IMR-90 (cell line): ENCODE measurements around the gene PFKFB2. TPM values are rescaled to one million over a fixed set of nuclear protein-coding genes. Genes with fewer than 3 reads are reported as not detected.

Experiments
- ATAC-seq: fragments of 200-7000 bp; cut with Tn5 transposase; 2 replicates; pipeline ENCODE4 v1.9.1; 2020; ENCODE audit warnings: low read depth, mild to moderate bottlenecking, moderate library complexity
- BruUV-seq: library from RNA; stranded (reverse); fragments of 400-500 nt; replicated peaks from 2 replicates; lab custom pipeline; 2021; lab: Mats Ljungman, UMichigan
- CTCF ChIA-PET: fragments of 300-600 bp; formaldehyde crosslinking; extraction: SDS; loops from one replicate; lab custom pipeline; 2021; ENCODE audit warnings: antibody characterized with exemption; lab: Yijun Ruan, JAX
- POLR2A ChIA-PET: fragments of 300-600 bp; sonication (Branson Sonifier 250); formaldehyde crosslinking; loops from one replicate; lab custom pipeline; 2022; ENCODE audit warnings: antibody characterized with exemption; ENCODE audit not compliant: unreplicated experiment; lab: Charles Lee
- DNase-seq: peaks from one replicate; pipeline ENCODE4 v3.0.0; 2013
- H2AFZ ChIP-seq: replicated peaks from 2 replicates; pipeline ENCODE3; 2013; ENCODE audit warnings: low read length, mild to moderate bottlenecking; ENCODE audit not compliant: poor library complexity
- H2AK5ac ChIP-seq: 2 replicates; pipeline ENCODE4 v1.6.1; 2013; ENCODE audit warnings: low read depth, low read length, inconsistent platforms
- H2AK9ac ChIP-seq: replicated peaks from 2 replicates; pipeline ENCODE3; 2013; ENCODE audit warnings: mild to moderate bottlenecking, low read depth, low read length, moderate library complexity; ENCODE audit not compliant: poor library complexity
- H2BK120ac ChIP-seq: 2 replicates; pipeline ENCODE4 v1.6.1; 2013; ENCODE audit warnings: low read depth, low read length, inconsistent platforms
- H2BK15ac ChIP-seq: 3 replicates; pipeline ENCODE4 v1.6.1; 2013; ENCODE audit warnings: low read depth, low read length, inconsistent platforms
- H2BK20ac ChIP-seq: 2 replicates; pipeline ENCODE4 v1.6.1; 2013; ENCODE audit warnings: low read depth, mild to moderate bottlenecking, inconsistent platforms, low read length, moderate library complexity
- H2BK5ac ChIP-seq: 2 replicates; pipeline ENCODE4 v1.6.1; 2013; ENCODE audit warnings: mild to moderate bottlenecking, low read depth, low read length, inconsistent platforms; ENCODE audit not compliant: poor library complexity, severe bottlenecking
- H3K14ac ChIP-seq: replicated peaks from 2 replicates; pipeline ENCODE4 v1.6.1; 2013; ENCODE audit warnings: low read depth, low read length, inconsistent platforms
- H3K18ac ChIP-seq: 2 replicates; pipeline ENCODE4 v1.6.1; 2013; ENCODE audit warnings: low read depth, low read length, control low read depth
- H3K23ac ChIP-seq: 2 replicates; pipeline ENCODE4 v1.6.1; 2013; ENCODE audit warnings: low read depth, low read length, inconsistent platforms
- H3K27ac ChIP-seq: 2 replicates; pipeline ENCODE4 v1.5.1; 2013; ENCODE audit warnings: mild to moderate bottlenecking, control low read depth, low read length; ENCODE audit not compliant: insufficient read depth
- H3K27me3 ChIP-seq: 2 replicates; pipeline ENCODE4 v1.6.1; 2013; ENCODE audit warnings: low read length; ENCODE audit not compliant: control insufficient read depth, insufficient read depth
- H3K36me3 ChIP-seq: 2 replicates; pipeline ENCODE4 v1.6.1; 2013; ENCODE audit warnings: low read length, mixed read lengths; ENCODE audit not compliant: control insufficient read depth, insufficient read depth
- H3K4ac ChIP-seq: 2 replicates; pipeline ENCODE4 v1.6.1; 2013; ENCODE audit warnings: low read depth, low read length, inconsistent platforms
- H3K4me1 ChIP-seq: 2 replicates; pipeline ENCODE4 v1.6.1; 2013; ENCODE audit warnings: low read length, mixed read lengths; ENCODE audit not compliant: control insufficient read depth, insufficient read depth
- H3K4me2 ChIP-seq: 2 replicates; pipeline ENCODE4 v1.6.1; 2013; ENCODE audit warnings: low read depth, mild to moderate bottlenecking, control low read depth, low read length, moderate library complexity
- H3K4me3 ChIP-seq: 2 replicates; pipeline ENCODE4 v1.5.1; 2013; ENCODE audit warnings: low read depth, mild to moderate bottlenecking, control low read depth, low read length, moderate library complexity; ENCODE audit not compliant: insufficient read depth
- H3K56ac ChIP-seq: 2 replicates; pipeline ENCODE4 v1.6.1; 2013; ENCODE audit warnings: low read length, inconsistent platforms; ENCODE audit not compliant: insufficient read depth; ENCODE audit errors: extremely low read depth
- H3K79me1 ChIP-seq, 2 experiments: 2 replicates each; pipeline ENCODE4 v1.6.1; 2013; ENCODE audit warnings: low read length in 2 of 2, inconsistent platforms in 1 of 2, low read depth in 1 of 2
- H3K9ac ChIP-seq: 2 replicates; pipeline ENCODE4 v1.6.1; 2013; ENCODE audit warnings: low read depth, low read length, control low read depth
- H3K9me1 ChIP-seq: 2 replicates; pipeline ENCODE4 v1.6.1; 2013; ENCODE audit warnings: low read length, inconsistent platforms; ENCODE audit not compliant: insufficient read depth
- H3K9me3 ChIP-seq: 2 replicates; pipeline ENCODE4 v1.6.1; 2013; ENCODE audit warnings: low read length; ENCODE audit not compliant: control insufficient read depth, insufficient read depth
- H4K20me1 ChIP-seq: 2 replicates; pipeline ENCODE4 v1.6.1; 2013; ENCODE audit warnings: low read length, inconsistent platforms; ENCODE audit not compliant: insufficient read depth
- H4K5ac ChIP-seq: 2 replicates; pipeline ENCODE4 v1.6.1; 2013; ENCODE audit warnings: mild to moderate bottlenecking, low read depth, low read length, control low read depth
- H4K8ac ChIP-seq, 2 experiments: 2 replicates each; pipeline ENCODE4 v1.6.1; 2013; ENCODE audit warnings: low read depth in 2 of 2, low read length in 2 of 2, control low read depth in 1 of 2, inconsistent platforms in 1 of 2
- H4K91ac ChIP-seq: 2 replicates; pipeline ENCODE4 v1.6.1; 2013; ENCODE audit warnings: low read depth, low read length, inconsistent platforms; ENCODE audit not compliant: insufficient read depth
- BHLHE40 ChIP-seq: fragments of 150-350 bp; IDR thresholded peaks from 2 replicates; pipeline ENCODE4 v1.6.1; 2016; ENCODE audit warnings: mild to moderate bottlenecking, low read depth, low read length
- CHD1 ChIP-seq: IDR thresholded peaks from 2 replicates; pipeline ENCODE4 v1.6.1; 2012; ENCODE audit warnings: low read depth, low read length, improper control_type of control experiment
- CTCF ChIP-seq: conservative IDR thresholded peaks from 2 replicates; pipeline ENCODE4 v1.5.1; 2012; ENCODE audit warnings: mild to moderate bottlenecking, low read depth, low read length, improper control_type of control experiment
- MAFK ChIP-seq: IDR thresholded peaks from 2 replicates; pipeline ENCODE4 v1.6.1; 2012; ENCODE audit warnings: low read depth, low read length, improper control_type of control experiment
- MAZ ChIP-seq: IDR thresholded peaks from 2 replicates; pipeline ENCODE4 v1.6.1; 2012; ENCODE audit warnings: low read depth, mild to moderate bottlenecking, low read length, improper control_type of control experiment, moderate library complexity, borderline replicate concordance
- MXI1 ChIP-seq: IDR thresholded peaks from 2 replicates; pipeline ENCODE4 v1.6.1; 2012; ENCODE audit warnings: low read depth, mild to moderate bottlenecking, low read length, moderate library complexity, borderline replicate concordance
- RAD21 ChIP-seq: IDR thresholded peaks from 2 replicates; pipeline ENCODE4 v1.6.1; 2012; ENCODE audit warnings: low read length, improper control_type of control experiment
- RCOR1 ChIP-seq: IDR thresholded peaks from 2 replicates; pipeline ENCODE4 v1.6.1; 2012; ENCODE audit warnings: mild to moderate bottlenecking, low read length, improper control_type of control experiment; ENCODE audit not compliant: insufficient replicate concordance
- RFX5 ChIP-seq: IDR thresholded peaks from 2 replicates; pipeline ENCODE4 v1.8.0; 2012; ENCODE audit warnings: low read depth, mild to moderate bottlenecking, low read length, moderate library complexity
- SMC3 ChIP-seq: fragments of 150-350 bp; IDR thresholded peaks from 2 replicates; pipeline ENCODE4 v1.6.1; 2016; ENCODE audit warnings: low read depth, mild to moderate bottlenecking, antibody characterized with exemption, low read length, moderate library complexity
- USF2 ChIP-seq: fragments of 150-350 bp; IDR thresholded peaks from 2 replicates; pipeline ENCODE4 v1.6.1; 2017; ENCODE audit warnings: mild to moderate bottlenecking, antibody characterized with exemption, low read length, low read depth
- WGBS, 2 experiments: methylation state at CpG; one replicate each; pipeline versions ENCODE4 v1.1.5 to v1.1.7; 2013; ENCODE audit warnings: missing lambda C conversion rate in 2 of 2; ENCODE audit not compliant: insufficient read length in 1 of 2; ENCODE audit errors: extremely low coverage in 2 of 2; 5-methylcytosine and 5-hydroxymethylcytosine counted together
- dilution Hi-C: fragments of 300-500 bp; cut with HindIII; formaldehyde crosslinking; loops from one replicate; pipeline ENCODE4 v1.14.3; 2018; ENCODE audit warnings: low sequenced_read_pairs; ENCODE audit not compliant: unreplicated experiment
- in situ Hi-C: fragments of 300-500 bp; cut with MboI; formaldehyde crosslinking; loops from 3 replicates; pipeline ENCODE4 v1.14.3; 2019; ENCODE audit warnings: low sequenced_read_pairs, inconsistent platforms, mixed read lengths
- intact Hi-C: fragments of 100-400 bp; cut with micrococcal nuclease; formaldehyde crosslinking; loops from 2 replicates; pipeline ENCODE4 v1.10.0; 2022
- polyA plus RNA-seq, 3 experiments: library from polyadenylated mRNA; depleted of rRNA; stranded (reverse); fragments of >200 nt; gene quantifications; 2 replicates each; pipeline ENCODE4 v1.2.3, GENCODE V29; 2012; ENCODE audit warnings: low replicate concordance in 1 of 3
- total RNA-seq: library from RNA; depleted of rRNA; stranded (reverse); fragments of >200 nt; gene quantifications from 2 replicates; pipeline ENCODE4 v1.2.3, GENCODE V29; 2012

PFKFB2 gene
- total and polyA plus RNA-seq, 2 of the 4 experiments (the other 2 are of a cell fraction): 0.62 to 1.3 TPM

DNA sequence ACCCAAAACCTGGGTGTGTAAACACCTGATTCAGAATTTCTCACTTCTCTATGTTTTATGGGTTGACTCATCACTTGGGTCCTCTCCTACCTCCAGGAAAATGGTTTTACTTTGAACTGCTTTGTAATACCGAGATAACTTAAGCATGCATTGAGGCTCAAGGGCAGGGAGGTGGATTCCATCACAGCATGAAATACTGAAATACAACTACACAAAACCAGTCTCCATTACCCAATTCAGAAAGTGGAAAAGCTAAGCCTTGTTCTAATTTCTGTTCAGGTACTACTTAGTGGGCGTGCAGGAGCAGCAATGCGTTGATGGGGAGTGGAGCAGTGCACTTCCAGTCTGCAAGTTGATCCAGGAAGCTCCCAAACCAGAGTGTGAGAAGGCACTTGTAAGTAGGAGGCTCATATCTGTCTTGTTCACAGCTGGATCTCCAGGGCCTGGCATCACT is 44.8 kb downstream of the PFKFB2 start:
- Histone ChIP-seq H3K79me1 (no peaks in the 10 kb centered on the region), H3K27me3 (0 out of 2 replicates have a peak, but pooled peaks cover 2% of the 10 kb centered on the region), H2BK20ac (no peak overlapping the region), H3K4me3 (no peak overlapping the region), H2AK5ac (no peak overlapping the region), H4K5ac (no peak overlapping the region), H2AFZ (no peak overlapping the region), H3K18ac (no peak overlapping the region), H3K9me1 (no peaks in the 10 kb centered on the region), H3K14ac (no peak overlapping the region), H3K9ac (no peak overlapping the region), H3K56ac (no peak overlapping the region), H3K9me3 (no peaks in the 10 kb centered on the region), H2AK9ac (peak overlapping the region; percentile 19), H3K4me1 (no peaks in the 10 kb centered on the region), H3K4me2 (no peak overlapping the region), H3K23ac (no peak overlapping the region), H2BK15ac (no peak overlapping the region), H3K27ac (no peak overlapping the region), H3K36me3 (no peaks in the 10 kb centered on the region), H2BK120ac (no peak overlapping the region), H4K20me1 (no peaks in the 10 kb centered on the region), H3K4ac (no peak overlapping the region), H4K91ac (no peak overlapping the region), H2BK5ac (no peak overlapping the region), H4K8ac (no peak overlapping the region)
- no peak for DNase-seq
- TF ChIP-seq SMC3 (no peak), RCOR1 (no peak), RFX5 (no peak), RAD21 (no peak), CTCF (no peak), CHD1 (no peak), MXI1 (no peak), MAZ (no peak), MAFK (no peak), USF2 (no peak), BHLHE40 (no peak)
- no CpG with 5 or more reads among the region's 3 CpGs for WGBS, 2 experiments
- intact Hi-C loops (no loop called here), dilution Hi-C loops (no loop called here), in situ Hi-C loops (no loop called here)
- no peak for ATAC-seq
- ChIA-PET POLR2A (no interaction called here), CTCF (no interaction called here)
- BruUV-seq: no TSS peak
